M059J (cell line): ENCODE measurements around the gene TMEM272. TPM values are rescaled to one million over a fixed set of nuclear protein-coding genes. Genes with fewer than 3 reads are reported as not detected.

Experiments
- DNase-seq: peaks from one replicate; pipeline ENCODE4 v3.0.0-alpha.2; 2012; ENCODE audit warnings: low read depth
- total RNA-seq: library from RNA; depleted of rRNA; stranded (reverse); fragments of >200 nt; shearing (Covaris generic); gene quantifications from 2 replicates; pipeline ENCODE4 v1.2.3, GENCODE V29; 2014

TMEM272 gene
- total RNA-seq, 1 experiment from 2014 or later: not detected

DNA sequence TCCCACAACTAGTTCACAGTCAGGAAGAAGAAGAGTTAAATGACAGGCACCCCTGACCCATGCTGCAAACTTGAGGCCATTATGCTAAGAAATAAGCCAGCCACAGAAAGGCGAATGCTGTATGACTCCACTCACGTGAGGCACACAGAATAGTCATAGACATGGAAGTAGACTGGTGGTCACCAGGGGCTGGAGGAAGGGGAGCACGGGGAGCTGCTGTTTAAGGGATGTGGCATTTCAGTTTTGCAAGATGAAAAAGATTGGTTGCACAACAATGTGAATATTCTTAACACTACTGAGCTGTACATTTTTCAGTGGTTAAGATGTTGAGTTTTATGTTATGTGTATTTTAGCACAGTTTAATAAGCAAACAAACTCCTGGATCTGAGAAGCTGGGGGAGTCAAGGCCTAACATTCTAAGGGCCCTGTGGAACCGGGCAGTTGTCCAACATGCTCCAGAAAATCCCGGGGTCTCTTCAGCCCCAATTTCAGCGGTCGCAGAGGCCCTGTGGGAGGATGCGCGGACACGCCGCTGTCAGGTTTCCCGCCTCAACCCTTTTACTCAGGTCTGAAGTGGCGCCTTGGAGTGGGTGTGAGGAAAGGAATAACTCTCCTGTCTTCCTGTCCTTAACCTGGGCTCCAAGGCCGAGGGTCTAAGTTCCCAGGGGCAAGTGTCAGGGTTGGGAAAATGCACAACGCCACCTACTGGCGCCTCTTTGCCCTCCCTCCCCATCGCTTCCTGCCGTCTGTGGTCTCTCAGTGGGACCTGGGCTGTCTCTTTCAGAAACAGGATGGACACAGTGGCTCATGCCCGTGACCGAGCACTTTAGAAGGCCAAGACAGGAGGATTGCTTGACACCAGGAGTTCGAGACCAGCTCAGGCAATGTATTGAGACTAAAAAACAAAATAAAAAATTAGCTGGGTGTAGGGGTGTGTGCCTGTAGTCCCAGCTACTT, 4.4 kb upstream of the TMEM272 start:
- DNase-seq: peak; percentile 8

DNA sequence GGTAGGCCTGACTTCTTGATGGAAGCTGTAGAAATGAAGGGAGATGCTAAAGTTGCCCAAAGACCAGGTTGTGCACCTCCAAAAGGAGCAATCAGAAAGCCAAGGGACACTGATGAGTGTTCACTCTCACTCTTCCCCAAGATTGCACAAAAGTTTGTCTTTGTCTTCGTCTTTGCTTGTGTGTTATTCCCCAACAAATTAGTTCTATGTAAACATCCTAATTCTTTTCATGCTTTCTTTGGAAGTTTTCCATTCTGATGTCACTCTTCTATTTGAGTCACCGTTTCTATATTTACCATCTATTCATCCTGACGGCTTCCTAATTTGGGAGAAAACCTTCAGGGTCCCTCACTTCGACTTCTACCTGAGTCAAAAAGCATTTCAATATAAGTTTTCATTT, 3.7 kb upstream of the TMEM272 start:
- peak; percentile 66 for DNase-seq

DNA sequence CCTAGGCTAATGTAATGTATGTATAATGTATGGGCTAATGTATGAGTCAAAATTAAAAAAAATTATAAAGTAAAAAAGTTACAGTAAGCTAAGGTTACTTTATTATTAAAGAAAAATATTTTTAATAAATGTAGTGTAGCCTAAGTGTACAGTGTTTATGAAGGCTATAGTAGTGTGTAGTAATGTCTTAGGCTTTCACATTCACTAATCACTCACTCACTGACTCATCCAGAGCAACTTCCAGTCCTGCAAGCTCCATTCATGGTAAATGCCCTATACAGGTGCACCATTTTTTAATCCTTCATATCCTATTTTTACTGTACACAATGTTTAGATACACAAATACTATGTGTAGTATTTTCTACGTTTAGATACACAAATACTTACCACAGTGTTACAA, 1.8 kb upstream of the TMEM272 start:
- no peak for DNase-seq

DNA sequence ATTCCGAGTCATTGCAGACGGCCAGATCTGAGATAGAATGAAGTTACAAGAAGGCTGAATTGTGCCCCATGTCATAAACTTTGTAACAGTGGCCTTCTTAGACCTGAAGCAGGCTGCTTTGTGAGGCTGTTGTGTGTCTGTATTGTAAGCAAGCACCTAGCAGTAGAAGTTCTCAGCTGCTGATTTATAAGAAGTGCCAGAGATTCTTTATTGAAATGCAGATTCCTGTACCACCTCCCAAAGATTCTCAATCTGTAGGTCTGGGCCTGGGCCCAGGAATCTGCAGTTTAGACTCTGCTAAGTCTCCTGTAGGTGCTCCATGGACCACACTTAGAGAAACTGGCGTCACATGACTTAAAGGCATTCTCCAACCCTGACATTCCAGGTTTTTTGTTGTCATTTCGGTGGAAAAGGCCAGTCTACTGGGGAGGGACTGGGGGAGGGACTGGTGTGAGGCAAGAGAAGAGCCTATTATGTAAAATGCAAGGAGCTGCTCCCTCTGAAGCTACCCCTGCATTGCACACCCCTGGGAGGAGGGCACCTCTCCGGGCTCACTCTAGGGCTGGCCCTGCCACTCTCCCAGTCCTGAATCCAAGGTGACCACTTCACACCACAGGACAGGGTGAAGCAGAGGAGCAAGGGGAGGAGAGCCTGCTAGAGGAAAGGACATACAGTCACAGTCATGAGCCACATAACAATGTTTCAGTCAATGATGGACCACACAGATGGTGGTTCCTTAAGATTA, 769 bp upstream of the TMEM272 start:
- DNase-seq: no peak

DNA sequence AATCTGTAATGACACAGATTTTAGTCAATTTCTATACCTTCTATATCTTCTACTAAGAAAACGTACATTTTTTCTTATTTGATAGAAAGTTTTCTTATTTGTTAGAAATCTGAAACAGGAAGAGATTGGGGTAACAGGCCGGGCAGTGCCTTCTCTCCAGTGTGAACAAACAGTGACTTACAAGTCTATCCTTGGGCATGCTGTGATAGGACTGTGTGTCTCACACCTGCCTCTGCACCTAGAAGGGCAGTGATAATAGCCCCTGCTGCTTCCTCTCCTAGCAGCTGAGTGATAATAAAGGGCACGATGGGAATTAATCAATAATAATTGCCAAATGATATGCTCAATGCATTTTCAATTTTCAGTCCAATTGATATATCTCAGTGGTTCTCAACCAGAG, 1.4 kb downstream of the TMEM272 start:
- no peak for DNase-seq

DNA sequence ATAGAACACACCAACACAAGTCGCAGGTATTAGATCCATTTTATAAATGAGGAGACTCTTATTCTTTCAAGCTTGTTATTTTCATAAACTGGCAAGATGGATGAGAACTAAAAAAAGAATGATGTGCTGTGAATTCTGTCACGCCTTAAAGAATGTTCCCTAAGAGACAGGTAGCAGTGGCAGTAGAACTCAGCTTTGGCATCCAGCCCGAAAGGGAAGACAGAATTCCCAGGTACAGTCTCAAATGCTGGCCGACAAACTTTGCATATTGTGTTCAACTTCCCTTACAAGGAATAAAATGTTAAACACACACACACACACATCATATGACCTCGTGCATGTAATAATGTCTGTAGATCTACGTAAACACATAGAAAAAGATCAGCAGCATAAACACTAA, 3.2 kb downstream of the TMEM272 start:
- no peak for DNase-seq

DNA sequence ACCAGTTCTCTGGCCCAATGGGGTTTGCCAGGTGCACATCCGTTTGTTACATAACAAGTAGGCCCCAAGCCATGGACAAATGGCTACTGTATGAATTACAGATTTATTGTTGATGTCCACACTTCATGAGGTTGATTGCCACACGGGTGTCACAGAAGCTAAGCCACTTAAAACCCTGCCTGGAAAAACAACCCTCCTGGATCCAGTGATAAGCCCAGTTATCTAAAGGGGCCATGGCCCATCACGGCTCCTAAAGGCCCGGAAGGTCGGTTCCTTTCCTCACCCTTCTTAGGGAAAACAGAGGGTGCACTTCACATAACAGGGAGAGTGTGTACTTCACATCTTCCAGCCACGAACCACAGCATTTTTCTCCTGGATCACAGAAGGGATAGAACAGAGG, 4.1 kb downstream of the TMEM272 start:
- no peak for DNase-seq

DNA sequence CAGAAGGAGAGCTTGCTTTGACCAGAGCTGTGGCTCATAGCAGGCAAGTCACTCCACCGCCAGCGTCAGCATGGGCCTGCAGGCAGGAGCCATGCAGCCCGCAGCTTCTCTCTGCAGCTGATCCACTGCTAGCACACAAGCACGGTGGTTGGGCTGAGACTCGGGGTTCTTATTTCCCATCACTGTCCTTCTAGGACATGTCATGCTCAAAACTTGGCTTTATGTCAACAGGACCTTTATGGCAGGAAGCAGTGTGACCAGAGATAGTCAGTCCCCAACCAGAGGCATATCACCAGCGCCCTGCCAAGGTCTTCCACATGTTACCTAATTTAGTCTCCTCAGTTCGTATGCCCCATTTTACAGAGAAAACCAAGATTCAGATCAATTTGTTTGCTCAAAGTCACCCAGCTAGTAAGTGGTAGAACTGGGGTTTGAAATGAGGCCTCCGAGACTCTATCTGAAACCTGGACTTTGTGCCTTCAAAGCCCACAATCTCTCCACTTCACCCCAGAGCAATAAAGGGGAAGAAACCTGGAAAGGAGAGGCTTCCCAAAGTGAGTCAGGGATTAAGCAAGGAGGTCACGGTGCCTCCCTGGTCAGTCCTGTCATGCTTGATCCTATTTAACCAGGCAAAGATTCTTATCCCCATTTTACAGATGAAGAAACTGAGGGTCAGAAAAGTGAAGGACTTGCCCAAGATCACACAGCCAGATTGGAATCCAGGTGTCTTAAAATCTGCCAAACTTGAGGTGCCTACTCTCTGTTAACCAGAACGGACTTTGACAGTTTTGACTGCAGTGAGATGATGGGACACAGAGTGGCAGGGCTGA, 5.1 kb downstream of the TMEM272 start:
- no peak for DNase-seq

DNA sequence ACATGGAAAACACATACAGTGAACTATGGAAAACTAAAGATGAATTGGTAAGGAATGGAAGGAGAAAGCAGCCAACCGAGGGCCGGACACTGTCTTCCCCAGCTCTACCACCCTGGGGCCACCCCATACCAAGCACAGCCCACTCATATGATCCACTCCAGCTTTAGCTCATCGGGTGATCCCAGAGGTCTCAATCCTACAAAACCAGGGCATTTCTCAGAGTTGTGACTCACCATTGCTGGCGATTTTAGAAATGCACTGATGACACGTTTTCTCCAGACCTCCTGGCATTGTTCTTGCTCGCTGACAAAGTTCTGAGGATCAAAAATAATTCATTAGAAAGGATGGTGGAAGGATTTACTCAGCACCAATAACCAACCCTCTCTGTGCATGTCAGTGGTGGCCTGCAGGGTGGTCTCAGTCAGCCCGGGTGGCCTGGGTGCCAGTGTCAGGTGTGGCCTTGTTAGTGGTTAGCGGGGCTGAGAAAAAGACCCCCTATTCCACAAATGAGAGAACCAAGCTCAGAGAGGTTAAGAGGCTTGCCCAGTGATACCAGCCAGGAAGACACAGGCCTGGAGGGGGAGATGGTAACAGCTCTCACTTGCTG, 6.6 kb downstream of the TMEM272 start:
- DNase-seq: peak; percentile 53

DNA sequence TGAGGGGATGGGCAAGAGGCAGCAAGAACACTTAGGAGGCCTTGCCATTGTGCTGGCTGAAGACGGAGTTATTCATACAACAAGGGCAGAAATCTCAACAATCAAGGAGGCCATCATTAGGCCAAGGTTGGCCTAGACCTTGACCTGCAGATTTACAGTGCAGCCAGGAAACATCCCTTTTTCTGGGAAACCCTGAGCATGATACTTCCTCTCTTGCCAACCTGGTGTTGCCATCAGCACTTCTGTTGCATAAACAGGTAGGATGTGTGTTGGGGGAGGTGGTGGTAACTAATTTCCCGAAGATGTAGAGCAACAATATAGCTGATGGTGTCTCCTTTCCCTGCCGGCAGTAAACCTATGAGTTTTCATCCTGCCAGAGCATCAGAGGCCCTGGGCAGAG, 8.0 kb downstream of the TMEM272 start:
- DNase-seq: no peak

DNA sequence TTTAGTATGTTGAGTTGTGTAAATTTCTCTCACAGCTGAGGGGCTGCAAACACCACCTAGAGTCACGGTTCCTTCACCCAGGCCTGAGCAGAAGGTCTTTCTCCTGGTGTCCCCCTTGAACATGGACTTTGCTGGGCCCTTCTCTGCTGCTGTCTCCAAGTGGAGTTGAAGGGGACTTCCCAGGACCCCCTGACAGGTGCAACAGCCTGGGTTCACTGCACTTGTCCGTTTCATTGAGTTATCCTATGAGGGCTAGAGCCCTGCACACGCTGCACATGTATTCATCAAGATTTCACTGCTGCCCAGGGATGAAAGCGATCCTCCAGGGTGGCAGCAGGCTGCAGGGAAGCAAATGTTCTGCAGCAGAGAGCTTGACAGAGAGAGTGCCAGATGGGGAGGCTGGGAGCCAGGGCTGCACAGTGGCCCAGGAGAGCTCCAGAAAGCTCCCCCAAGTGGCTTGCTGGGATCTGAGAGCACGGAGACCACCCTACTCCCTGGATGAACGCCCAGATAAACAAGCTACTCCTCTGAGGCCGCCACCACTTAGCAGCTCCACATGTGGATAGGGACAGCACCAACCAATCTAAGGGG, 10.3 kb downstream of the TMEM272 start:
- DNase-seq: no peak

DNA sequence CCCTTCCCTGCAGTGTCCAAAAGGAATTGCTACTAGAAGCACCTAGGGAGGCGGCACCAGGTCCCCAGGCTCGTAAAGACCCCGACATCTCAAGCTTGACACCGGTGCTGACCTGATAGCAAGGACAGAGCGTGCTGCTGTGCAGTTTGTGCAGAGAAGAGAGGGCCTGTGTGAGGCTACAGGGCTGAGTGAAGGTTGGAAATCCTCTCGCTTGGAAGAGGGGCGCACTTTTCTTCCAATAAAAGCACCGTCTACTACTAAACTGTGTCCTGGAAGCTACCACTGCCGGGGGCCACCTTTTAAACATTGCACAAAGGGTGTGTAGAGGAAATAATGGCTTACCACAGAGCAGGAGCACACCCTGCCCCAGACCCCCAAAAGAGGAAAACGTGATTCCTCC, 11.0 kb downstream of the TMEM272 start:
- DNase-seq: no peak

DNA sequence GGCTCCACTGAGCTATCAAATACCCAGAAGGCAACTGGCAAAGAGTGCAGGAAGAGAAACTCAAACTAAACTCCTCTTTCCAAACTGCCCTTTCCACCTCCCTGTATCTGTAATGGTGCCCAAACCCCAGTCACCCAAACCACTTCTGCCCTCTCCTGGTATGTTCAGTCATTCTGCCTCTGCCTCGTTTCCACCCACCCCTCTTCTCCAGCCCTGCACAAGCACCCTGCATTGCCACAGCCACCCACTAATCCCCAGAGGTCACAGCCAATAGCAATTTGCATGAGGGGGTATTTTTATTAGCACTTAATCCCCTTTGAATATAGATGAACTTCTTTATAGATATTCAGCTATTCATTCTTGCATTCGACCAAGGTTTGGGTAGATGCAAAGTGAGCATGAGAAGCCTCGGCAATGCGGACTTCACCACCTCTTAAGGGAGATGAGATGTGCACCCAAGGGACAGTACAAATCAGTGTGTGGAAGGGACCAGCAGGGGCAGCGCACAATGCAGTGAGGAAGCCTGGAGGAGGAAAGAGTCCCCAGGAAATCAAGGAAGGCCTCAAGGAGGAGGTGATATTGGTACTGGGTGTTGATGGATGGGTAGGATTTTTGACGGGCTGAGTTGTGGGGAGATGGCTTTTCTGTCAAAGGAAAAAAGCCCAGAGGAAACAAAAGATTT, 12.4 kb downstream of the TMEM272 start:
- DNase-seq: peak; percentile 7

DNA sequence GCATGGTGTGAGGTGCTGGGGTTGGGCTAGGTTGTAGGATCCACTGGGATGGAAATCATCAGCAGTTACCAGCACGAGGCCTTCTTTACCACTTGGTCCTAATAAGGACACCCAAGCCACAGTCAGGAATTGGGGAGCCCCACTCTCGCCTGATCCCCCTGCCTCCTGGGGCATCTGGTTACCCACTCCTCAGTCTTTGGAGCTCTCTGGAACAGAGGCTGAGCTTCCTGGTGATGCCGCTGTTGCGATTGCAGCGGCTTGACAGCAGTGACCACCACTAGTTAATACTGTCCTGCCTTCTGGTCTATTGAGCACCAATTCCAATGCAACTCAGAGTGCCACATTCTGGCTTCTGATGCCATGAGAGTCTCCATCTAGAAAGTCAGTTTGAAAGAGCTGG, 13.5 kb downstream of the TMEM272 start:
- no peak for DNase-seq

DNA sequence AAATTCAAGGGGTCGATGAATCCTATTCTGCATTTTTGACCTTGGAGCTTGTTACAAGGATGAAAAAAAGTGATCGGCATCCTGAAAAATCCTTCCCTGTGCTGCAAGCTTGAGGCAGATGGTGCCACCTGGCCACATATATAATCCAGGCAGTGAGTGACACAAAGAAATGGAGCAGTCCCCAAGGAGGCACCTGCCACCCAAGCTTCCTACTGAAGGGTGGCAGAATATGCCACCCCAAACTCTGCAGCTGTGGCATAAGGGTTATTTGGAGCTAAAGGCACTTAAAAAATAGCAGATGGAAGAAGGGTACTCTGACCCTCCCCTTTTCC, 15.4 kb downstream of the TMEM272 start:
- DNase-seq: no peak

DNA sequence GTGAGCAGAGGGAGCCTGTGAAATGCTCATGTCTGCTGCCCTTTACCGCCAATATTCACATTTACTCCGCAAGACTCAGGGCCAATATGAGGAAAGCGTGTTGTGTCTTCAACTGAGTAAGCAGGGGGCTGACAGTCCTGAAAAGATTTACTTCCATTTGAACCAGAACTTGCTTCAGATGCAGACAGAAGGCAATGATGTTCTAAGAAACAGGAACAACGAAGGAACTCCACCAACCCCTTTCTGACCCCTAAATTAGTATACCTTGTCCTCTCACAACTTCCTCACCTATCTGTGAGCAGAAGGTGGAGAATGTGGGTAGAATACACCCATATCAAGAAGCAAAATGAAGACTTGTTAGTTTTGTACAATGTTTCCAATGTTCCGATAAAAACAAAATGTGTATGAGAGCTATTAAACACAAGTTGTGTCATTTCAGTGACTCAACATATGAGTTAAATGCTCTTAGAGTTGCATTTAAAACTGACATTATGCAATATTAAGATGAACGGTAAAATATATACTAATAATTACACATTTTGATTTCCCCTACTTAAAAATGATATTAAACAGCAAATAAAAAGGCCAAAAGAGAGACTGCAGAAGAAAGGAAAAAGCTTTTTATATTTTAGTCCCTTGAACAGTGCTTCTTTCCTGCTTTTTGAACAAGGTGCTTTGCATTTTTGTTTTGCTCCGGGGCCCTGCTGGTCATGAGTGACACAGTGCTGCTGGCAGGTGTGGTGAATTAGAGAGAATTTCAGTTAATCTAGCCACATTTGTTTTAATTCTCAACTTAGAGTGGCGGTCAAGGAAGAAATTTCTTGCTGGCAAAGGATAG, 16.0 kb downstream of the TMEM272 start:
- DNase-seq: no peak

DNA sequence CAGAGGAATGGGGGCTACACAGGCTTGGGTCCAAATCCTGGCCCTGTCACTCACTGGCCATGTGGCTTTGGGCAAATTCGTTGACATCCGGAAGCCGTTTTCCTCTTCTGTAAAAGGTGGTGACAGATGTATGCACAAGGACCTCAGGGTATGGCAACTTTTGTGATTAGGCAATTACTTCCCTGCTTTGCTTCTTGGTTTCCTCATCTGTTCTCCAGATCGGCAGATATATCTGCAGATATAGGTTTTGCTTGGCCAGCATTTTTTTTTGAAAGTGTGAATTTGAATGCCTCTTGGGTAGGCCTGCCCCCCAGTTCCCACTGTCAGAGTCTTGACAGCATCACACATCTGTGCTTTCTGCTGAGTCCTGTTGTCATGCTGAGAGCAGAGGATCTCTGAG, 17.7 kb downstream of the TMEM272 start:
- no peak for DNase-seq

DNA sequence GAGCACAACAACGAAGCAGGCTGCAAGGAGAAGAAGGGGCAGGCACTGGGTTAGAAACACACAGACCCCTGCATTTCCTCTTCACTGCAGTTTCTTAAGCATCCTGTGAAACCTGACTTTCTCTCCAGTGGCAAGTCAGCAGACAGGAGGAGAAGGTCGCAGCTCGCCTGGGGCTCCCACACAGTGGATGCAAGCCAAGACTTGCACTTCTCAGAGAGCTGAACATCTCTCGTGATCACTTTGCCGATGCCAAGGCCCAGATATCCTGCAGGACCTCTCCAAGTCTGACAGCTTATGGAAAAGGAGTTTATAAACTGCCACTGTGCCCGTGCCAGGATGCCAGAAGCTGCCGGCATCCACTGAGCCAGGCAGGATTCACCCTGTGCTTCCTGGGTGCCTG, 18.4 kb downstream of the TMEM272 start:
- no peak for DNase-seq

DNA sequence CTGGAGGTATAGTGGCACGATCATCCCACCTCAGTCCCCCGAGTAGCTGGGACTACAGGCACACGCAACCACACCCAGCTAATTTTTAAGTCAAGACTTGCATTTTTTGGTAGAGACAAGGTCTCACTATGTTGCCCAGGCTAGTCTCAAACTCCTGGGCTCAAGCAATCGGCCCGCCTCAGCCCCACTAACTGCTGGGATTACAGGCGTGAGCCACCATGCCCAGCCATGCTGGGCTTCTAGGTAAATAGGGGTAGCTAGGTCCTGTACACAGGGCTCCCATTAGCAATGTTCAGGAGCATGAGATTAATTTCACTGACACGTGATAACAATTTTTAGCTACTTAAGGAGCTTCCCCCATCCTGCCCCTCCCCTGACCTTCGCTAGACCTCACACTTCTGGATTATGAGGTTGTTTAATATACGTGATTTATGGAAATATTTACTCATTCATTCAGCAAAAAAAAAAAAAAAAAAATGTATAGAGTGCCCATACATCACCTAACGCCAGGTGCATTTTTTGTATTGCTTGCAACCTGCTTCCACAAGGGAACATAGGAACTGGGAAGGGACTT, 19.2 kb downstream of the TMEM272 start:
- DNase-seq: no peak

DNA sequence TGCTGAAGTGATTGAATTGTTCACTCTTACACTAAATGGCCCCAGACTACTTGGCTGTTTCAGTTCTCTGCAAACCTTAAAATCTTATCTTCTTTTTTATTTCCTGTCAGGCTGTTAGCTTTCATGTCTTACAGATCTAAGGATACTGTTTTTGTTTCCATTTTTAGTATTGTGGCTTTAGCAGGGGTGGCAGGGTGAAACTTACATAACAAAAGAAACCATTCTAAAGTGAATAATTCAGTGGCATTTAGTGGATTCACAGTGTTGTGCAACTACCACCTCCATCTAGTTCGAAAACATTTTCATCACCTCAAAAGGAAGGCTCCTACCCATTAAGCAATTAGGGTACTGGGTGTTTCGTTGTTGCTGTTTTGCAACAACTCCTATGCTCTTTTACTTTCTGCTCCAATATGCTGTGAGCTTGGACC, 19.8 kb downstream of the TMEM272 start:
- no peak for DNase-seq
